Panc1 (cell line): ENCODE results near the gene FOSL2. TPM values are rescaled to one million over a fixed set of nuclear protein-coding genes. Genes with fewer than 3 reads are reported as not detected.

Experiments
- ATAC-seq: fragments of 200-7000 bp; cut with Tn5 transposase; 2 replicates; pipeline ENCODE4 v1.9.1; 2020; ENCODE audit warnings: mild to moderate bottlenecking, moderate library complexity
- BruUV-seq: library from RNA; stranded (reverse); fragments of 400-500 nt; replicated peaks from 2 replicates; lab custom pipeline; 2021; lab: Mats Ljungman, UMichigan
- CTCF ChIA-PET: fragments of 300-600 bp; sonication (Branson Sonifier 250); formaldehyde crosslinking; loops from one replicate; lab custom pipeline; 2022; ENCODE audit warnings: antibody characterized with exemption; lab: Charles Lee
- POLR2A ChIA-PET: fragments of 300-600 bp; sonication (Branson Sonifier 250); formaldehyde crosslinking; loops from one replicate; lab custom pipeline; 2022; ENCODE audit warnings: antibody characterized with exemption; lab: Charles Lee
- DNase-seq: peaks from one replicate; pipeline ENCODE4 v3.0.0-alpha.2; 2010; ENCODE audit warnings: low read depth, low spot score
- H3K27ac ChIP-seq: 2 replicates; pipeline ENCODE4 v1.5.1; 2011; ENCODE audit warnings: mild to moderate bottlenecking, low read length, inconsistent platforms
- H3K27me3 ChIP-seq: fragments of 200-500 bp; sonication (Bioruptor generic); 2 replicates; pipeline ENCODE4 v1.6.0; 2014; ENCODE audit warnings: low read length, inconsistent platforms; ENCODE audit not compliant: control insufficient read depth, insufficient read depth
- H3K36me3 ChIP-seq: fragments of 200-500 bp; sonication (Bioruptor generic); 2 replicates; pipeline ENCODE4 v1.5.1; 2014; ENCODE audit warnings: inconsistent platforms, mild to moderate bottlenecking, low read length, moderate library complexity; ENCODE audit not compliant: control insufficient read depth, insufficient read depth
- H3K4me1 ChIP-seq: 2 replicates; pipeline ENCODE4 v1.5.1; 2011; ENCODE audit warnings: inconsistent platforms, mild to moderate bottlenecking, low read length, moderate library complexity; ENCODE audit not compliant: control insufficient read depth, insufficient read depth
- H3K4me3 ChIP-seq, 2 experiments: 2 replicates each; pipeline ENCODE4 v1.5.1; 2011 to 2012; ENCODE audit warnings: low read depth in 2 of 2, low read length in 2 of 2, mild to moderate bottlenecking in 2 of 2, inconsistent platforms in 1 of 2, moderate library complexity in 1 of 2
- H3K9me3 ChIP-seq: fragments of 200-500 bp; sonication (Bioruptor generic); 2 replicates; pipeline ENCODE4 v1.5.1; 2014; ENCODE audit warnings: low read depth, mild to moderate bottlenecking, inconsistent platforms, low read length, moderate library complexity; ENCODE audit not compliant: control insufficient read depth, insufficient read depth
- CTCF ChIP-seq: fragments of 450-650 bp; IDR thresholded peaks from 2 replicates; pipeline ENCODE4 v1.5.1; 2017; ENCODE audit warnings: mild to moderate bottlenecking
- POLR2AphosphoS5 ChIP-seq: IDR thresholded peaks from 2 replicates; pipeline ENCODE4 v1.6.1; 2012; ENCODE audit warnings: mild to moderate bottlenecking, low read depth, low read length, moderate library complexity
- SIN3A ChIP-seq: IDR thresholded peaks from 2 replicates; pipeline ENCODE4 v1.6.1; 2012; ENCODE audit warnings: low read depth, mild to moderate bottlenecking, low read length, moderate library complexity, borderline replicate concordance; ENCODE audit not compliant: insufficient read depth
- TCF7L2 ChIP-seq: IDR thresholded peaks from 2 replicates; pipeline ENCODE4 v1.6.1; 2011; ENCODE audit warnings: mild to moderate bottlenecking, low read depth, low read length, inconsistent platforms
- in situ Hi-C: cut with HindIII; loops from 2 replicates; pipeline ENCODE4 v1.10.0; 2016; ENCODE audit warnings: low sequenced_read_pairs, low pct_unique_long_range_greater_than_20kb
- intact Hi-C: fragments of 100-400 bp; cut with micrococcal nuclease; formaldehyde crosslinking; loops from one replicate; pipeline ENCODE4 v1.10.0; 2022; ENCODE audit not compliant: unreplicated experiment
- total RNA-seq: library from RNA; stranded (reverse); gene quantifications from one replicate; pipeline ENCODE4 v1.2.1, GENCODE V29; 2021; ENCODE audit not compliant: unreplicated experiment
- TF ChIP-seq, protein P1 (sequence below), 2 experiments: IDR thresholded peaks; 2 replicates each; pipeline ENCODE4 v1.6.1; 2011 to 2012; ENCODE audit warnings: low read depth in 2 of 2, control low read depth in 1 of 2, low read length in 1 of 2, mild to moderate bottlenecking in 1 of 2, moderate library complexity in 1 of 2; ENCODE audit not compliant: insufficient read depth in 1 of 2

FOSL2 gene
- total RNA-seq, 1 experiment from 2014 or later, result 29.0 TPM

DNA sequence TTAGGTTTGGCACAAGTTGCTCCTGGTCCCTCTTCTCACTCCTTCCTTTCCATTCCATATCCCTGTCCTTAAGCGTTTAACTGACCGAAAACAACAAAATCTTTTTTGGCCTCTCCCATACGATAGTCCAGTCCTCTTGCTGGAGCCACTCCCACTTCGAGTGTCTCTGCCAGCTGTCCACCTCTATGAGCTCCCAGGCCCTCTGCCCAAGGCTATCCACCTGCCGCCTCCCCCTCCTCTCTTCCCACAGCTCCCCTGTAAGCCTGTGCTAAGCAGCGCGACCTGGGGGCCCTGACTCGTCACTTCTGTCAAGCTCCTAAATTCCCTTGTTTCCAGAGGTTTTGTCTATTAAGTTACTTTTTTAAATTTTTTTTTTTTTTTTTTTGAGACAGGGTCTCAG lies 47.0 kb upstream of the FOSL2 start:
- Histone ChIP-seq H3K27ac (no peak overlapping the region), H3K4me3 (no peak overlapping the region), H3K27me3 (no peaks in the 10 kb centered on the region), H3K4me1 (no peaks in the 10 kb centered on the region; the same call in 1 of the 2 replicates), H3K36me3 (no peaks in the 10 kb centered on the region), H3K9me3 (no peaks in the 10 kb centered on the region)
- ATAC-seq, result no peak
- TF ChIP-seq, protein P1, sequence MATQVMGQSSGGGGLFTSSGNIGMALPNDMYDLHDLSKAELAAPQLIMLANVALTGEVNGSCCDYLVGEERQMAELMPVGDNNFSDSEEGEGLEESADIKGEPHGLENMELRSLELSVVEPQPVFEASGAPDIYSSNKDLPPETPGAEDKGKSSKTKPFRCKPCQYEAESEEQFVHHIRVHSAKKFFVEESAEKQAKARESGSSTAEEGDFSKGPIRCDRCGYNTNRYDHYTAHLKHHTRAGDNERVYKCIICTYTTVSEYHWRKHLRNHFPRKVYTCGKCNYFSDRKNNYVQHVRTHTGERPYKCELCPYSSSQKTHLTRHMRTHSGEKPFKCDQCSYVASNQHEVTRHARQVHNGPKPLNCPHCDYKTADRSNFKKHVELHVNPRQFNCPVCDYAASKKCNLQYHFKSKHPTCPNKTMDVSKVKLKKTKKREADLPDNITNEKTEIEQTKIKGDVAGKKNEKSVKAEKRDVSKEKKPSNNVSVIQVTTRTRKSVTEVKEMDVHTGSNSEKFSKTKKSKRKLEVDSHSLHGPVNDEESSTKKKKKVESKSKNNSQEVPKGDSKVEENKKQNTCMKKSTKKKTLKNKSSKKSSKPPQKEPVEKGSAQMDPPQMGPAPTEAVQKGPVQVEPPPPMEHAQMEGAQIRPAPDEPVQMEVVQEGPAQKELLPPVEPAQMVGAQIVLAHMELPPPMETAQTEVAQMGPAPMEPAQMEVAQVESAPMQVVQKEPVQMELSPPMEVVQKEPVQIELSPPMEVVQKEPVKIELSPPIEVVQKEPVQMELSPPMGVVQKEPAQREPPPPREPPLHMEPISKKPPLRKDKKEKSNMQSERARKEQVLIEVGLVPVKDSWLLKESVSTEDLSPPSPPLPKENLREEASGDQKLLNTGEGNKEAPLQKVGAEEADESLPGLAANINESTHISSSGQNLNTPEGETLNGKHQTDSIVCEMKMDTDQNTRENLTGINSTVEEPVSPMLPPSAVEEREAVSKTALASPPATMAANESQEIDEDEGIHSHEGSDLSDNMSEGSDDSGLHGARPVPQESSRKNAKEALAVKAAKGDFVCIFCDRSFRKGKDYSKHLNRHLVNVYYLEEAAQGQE (IDR thresholded peaks at IDR 0.05; ENCODE audit: insufficient read depth in 1 of 2, low read depth in 2 of 2, low read length in 1 of 2), result no peak
- TF ChIP-seq TCF7L2 (no peak), POLR2AphosphoS5 (no peak), CTCF (no peak), SIN3A (no peak)
- in situ Hi-C loops, result no loop called here
- intact Hi-C loops, result no loop called here
- BruUV-seq, result no TSS peak
- ChIA-PET CTCF (interaction anchor here (0.6 kb wide), 1 partner anchor 249 kb away, joined by 4 read pairs; no protein-coding TSS in a partner anchor), POLR2A (no interaction called here)
- no peak for DNase-seq

DNA sequence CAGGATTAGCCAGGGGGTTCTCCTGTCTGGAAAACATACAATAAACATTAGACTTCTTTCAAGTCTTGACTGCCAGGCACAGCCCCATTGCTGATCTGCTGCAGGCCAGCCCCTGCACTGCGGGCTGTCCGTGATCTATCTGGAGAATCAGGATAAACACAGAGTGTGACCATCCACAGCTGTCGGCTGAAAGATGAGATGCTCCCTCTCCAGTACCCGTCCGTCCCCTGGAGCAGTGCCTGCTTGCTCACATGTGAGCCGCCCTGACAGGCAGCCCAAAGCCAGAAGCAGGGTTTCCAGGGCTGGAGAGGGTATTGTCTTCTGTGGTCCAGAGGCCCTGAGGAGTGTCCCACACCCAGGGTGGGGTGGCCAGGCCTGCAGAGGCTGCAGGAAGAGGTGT lies 46.1 kb upstream of the FOSL2 start:
- DNase-seq (no peak), ATAC-seq (peak; percentile 32; the same call in 1 of the 2 replicates)
- intact Hi-C loops (no loop called here), in situ Hi-C loops (no loop called here)
- Histone ChIP-seq H3K4me1 (no peaks in the 10 kb centered on the region), H3K27ac (no peak overlapping the region), H3K27me3 (no peaks in the 10 kb centered on the region), H3K9me3 (no peaks in the 10 kb centered on the region), H3K36me3 (no peaks in the 10 kb centered on the region), H3K4me3 (no peak overlapping the region)
- BruUV-seq, result no TSS peak
- ChIA-PET POLR2A (no interaction called here), CTCF (no interaction called here)
- TF ChIP-seq SIN3A (no peak), POLR2AphosphoS5 (no peak), CTCF (no peak), TCF7L2 (no peak)
- TF ChIP-seq, protein P1 (IDR thresholded peaks at IDR 0.05; ENCODE audit: insufficient read depth in 1 of 2, low read depth in 2 of 2, low read length in 1 of 2), result no peak
